ENCODE results near the gene MFRP.

Gene MFRP

DNA sequence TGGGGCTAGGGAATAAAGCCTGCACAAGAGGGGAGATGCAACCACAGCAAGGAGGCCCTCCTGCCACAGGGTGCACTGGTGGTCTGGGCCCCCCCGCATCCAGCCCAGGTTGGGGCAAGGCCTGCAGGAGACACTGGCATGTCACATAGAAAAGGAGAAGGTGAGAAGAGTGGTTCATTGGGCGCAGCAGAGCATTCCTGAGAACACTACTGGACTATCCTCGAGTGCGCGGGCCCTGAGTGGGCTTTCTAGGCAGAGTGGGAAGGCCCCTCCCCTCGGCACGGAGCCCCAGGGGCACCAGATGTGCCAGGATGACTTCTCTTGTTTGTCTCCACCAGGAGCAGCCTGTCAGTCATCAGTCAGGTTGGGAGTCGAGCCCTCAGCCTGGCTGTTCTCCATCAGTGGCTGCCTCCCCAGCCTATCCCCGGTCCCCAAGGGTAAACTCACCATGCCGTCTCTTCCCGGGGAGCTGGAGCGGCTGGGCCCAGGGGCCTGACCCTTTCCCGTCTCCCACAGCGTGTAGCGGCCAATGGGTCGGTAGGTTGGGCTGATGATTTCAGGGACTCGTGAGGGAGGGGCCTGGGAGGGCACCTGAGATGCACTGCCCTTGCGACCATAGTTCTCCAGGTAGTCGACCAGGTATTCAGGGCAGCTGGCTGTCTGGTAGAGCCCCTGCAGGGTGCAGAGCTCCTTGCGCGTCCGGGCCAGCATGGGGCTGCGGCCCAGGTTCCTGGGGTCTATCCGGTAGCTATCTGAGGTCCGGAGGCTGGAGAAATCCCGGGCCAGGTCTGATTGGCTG is 26.0 kb upstream of the MFRP start:
- DNase-seq: no peak

DNA sequence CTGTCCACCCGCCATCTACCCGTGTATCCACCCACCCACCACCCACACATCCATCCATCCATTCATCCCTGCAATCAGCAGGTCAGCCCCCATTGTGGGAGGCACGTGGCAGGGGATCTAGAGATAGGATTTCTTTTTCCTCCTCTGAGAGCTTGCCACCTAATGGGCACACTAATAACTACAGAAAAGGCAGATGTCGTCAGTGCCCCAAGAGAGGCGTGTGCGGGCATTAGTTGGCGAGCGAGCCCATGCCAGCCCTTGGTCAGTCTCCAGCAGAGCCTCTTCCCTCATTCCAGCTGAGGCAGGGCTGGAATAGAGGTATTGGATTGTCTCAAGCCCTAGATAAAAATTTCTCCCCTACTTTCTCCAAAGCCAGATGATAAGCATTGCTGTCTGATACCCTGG is 25.3 kb upstream of the MFRP start:
- DNase-seq: no peak

DNA sequence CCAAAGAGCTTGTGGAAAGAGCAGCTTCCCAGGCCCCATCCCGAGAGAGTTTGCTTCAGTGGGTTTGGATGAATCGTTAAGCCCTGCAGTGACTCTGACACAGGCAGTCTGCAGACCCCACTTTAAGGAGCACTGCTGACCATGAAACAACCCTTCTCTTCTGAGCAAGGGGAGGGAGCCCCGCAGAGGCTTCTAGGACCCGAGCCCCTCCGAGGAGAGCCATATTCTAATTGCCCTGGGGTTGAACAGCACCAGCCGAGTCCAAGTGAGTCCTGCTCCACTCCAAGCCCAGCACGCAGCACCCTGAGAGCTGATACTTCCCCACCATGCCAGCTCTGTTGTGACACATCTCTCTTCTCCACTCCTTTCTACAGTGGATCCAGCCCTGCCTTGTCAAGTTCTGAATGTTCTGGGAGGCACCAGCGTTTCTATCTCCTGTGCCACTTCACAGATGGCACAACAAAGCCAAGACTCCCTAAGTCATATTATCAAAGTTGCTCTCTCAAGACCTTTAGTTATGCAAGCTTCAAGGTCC is 24.6 kb upstream of the MFRP start:
- DNase-seq: no peak

DNA sequence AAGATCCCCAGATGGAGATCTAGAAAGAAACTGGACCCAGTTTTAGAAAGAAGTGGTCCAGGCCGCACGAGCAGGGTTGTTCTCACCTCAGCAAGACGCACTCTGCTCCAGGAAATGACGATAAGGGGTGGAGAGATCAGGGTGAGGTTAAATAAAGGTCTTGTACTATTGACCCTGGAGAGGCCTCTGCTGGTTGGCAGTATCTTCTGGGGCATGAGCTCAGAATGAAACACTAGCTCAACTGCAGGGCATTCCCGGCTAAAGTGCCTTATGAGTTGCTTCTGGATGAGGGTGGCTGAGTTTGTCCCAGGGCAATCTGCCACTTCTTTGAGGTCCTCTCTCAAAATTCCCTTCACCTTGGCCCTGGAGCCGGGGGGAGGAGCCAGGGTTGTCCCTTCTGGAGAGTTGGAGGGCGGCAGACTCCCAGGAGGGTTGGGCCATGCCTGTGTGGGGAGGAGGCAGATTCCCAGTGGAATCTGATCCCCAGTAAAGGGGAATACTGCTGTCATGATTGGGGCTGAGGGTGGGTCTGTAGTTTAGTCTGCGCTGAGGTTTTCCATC is 24.1 kb upstream of the MFRP start:
- peak; percentile 10 for DNase-seq

DNA sequence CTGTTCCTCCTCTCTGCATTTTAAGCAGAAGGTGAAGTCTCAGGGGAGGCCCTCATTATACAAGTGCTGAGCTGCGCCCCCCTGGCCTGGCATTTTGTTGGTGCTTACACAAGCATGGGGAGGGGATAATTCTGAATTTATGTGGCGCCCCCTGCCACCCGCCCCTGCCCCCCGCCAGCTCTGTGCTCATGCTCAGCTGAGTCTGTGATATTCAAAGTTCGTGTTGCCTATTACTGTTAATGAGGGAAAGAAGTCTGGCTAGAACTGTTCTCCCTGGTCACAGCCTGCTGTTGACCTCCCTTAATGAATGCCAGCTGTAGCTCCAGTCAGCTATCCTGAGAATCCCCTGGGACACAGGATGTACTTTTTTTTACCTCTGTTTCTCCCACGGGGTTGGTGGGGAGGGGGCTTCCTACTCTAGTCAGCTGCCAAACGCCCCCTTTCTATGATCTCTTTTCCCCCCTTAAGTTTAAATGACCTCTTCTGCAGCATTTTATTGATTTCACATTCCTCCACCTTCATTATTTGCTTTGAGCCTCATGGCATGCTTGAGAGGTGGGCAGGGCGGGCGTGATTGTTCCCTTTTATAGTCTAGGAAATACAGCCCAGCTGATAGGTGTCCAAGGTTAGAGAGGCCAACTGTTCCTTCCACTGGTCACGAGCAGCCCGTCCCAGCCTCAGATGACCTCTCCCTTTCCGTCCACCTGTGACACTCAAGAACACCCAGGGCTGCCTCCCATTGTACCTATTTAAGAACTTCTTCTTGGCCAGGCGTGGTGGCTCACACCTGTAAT is 22.8 kb upstream of the MFRP start:
- DNase-seq: no peak

DNA sequence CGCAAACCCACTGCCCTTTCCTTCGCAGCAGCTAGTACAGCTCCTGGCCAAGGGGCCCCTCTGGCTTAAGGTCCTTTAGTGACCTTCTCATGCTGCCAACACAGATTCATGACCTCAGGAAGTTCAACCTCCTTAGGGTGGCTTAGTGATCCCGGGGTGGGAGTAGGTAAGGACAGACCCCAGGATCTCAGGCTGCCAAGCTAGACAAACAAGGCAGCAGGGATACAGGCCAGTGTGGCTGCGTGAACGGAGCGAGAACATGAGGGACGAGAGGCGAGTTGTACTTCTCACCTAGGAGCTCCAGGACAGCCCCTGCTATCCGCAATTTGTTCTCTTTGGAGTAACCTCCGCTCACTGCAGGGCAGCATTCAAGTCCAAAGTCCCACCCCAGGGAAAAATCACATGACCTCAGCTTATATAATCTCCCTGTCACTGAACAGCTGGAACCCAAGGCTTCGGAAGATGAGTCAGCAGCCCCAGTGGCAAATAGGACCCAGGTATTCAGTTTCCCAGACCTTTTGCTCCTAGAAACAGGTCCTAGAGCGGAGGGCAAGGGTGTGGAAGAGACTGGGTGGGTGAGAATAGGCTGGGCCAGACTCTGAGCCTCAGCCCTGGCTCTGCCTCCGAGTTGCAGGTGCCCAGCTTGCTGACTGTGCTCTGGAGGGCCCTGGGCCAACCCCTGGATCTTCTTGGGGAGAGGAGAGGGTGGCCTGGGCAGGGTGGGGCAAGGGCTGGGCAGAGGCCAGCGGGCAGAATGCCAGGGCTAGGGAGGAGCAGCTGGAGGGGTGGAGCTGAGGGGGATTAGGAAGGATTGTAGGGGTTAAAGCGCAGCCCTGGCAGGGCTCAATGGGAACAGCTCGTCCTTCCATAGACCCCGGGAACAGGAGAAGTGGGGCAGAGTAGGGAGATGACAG is 21.9 kb upstream of the MFRP start:
- no peak for DNase-seq

DNA sequence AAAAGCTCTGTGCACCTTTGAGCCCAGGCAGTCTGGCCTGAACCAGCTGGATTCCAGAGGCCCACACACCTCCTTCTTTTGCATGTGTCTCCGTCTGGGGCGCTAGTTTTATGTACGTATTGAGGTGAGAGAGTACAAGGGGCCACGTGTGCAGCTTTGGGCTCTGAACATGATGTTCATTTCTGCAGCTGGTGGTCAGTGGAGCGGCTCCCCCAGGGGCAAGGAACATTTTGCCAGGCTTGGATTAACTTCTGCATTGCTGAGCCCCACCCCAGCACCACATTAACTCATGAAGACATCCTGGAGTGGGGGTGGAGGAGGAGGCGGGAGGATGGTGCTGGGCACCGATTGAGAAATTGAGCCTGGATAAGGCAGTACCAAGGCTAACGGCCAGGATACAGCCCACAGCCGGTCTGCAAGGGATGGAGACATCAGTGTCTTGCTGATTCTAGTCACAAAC is 21.2 kb upstream of the MFRP start:
- no peak for DNase-seq

DNA sequence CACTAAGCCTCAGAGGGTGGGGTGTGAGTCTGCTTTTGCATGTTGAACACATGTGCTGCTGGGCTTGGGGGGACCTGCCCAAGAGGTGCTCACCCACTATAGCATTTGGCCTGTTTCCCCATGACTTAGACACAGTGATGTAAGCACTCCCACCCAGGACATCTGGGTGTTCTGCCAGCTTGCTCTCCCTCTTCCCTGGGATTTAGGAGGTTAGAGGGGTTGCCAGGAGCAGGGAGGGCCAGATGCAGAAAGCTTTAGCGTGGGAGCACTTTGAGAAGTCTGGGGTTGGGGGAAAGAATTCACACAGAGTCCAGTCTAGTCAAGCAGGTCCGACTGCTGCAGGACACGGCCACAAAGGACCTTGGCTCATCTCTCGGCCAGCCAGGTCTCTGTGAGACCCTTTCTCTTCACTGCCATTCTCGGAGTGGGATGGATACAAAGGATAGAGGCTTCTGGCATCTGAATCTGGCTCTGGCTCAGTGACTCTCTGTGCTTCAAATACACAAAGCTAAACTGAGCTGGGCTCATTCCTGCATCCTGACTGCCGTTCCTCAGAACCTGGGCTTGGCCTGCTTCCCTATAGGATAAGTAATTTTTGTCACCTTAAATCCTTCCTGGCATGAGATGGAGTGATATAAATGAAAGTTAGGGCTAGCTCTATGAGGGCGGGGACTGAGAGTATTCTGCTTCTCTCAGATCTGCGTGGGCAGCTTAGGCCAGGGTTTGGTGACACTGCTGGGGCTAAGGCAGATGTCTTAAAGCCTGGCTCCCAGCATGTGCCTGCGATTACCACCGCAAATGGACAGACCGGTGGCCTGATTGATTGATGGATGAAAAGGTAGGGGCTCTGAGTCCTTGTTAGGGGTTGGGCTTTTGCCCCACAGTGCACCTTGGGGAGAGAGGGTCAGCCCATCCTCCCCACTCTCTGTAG is 20.4 kb upstream of the MFRP start:
- DNase-seq: no peak

DNA sequence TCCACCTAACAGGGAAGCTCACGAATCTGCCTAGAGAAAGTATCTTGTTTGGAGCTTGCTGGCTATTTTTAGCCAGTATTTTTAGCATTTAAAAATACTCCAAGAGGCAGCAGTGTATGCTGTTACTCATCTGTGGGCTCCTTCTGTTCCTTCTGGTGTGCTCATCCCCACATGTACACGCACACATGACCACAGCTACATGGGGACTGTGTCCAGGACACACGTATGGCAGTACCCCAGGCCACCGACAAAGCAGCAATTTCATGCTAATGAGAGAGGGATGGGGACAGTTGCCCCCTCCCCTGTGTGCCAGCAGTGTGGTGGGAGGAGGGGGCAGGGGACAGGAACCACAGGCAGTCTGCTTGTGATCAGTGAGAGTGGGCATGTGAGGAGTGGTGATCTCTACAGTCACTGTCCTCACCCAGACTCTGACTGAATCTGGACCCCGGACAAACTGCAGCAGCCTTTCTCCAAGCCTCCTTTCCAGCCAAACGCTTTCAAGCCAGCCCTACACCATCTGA is 18.6 kb upstream of the MFRP start:
- no peak for DNase-seq

DNA sequence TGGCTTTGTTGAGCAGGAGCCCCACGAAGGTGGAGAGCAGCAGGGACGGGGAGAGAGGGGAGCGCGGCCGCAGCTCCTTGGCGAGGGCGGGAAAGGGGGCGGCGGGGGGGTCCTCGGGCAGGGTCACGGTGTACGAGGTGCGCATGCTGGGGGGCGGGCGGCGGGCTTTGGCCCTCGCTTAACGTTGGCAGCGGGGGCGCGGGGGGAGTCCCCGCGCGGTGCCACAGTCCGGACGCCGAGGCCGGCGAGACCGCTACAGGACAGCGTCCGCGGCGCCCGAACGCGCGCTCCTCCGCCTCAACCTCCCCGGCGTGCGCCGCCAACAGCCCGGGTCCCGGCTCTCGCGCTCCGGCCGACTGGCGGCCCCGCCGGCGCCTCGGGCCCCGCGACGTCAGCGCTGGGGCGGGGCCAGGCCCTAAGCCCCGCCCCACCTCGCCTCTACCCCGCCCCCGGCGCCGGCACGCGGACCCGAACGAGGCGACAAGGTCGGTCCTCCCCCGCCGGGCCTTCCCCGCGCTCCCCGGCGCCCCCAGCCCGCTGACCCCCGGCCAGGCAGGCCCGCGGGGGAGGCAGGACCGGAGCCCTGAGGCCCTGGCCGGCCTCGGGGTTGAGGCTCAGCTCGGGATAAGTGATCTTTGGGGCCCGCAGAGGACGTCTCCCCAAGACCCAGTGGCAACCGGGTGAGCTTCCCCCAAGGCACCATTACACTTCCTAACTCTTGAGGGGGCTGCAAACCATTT is 17.5 kb upstream of the MFRP start:
- peak; percentile 45 for DNase-seq

DNA sequence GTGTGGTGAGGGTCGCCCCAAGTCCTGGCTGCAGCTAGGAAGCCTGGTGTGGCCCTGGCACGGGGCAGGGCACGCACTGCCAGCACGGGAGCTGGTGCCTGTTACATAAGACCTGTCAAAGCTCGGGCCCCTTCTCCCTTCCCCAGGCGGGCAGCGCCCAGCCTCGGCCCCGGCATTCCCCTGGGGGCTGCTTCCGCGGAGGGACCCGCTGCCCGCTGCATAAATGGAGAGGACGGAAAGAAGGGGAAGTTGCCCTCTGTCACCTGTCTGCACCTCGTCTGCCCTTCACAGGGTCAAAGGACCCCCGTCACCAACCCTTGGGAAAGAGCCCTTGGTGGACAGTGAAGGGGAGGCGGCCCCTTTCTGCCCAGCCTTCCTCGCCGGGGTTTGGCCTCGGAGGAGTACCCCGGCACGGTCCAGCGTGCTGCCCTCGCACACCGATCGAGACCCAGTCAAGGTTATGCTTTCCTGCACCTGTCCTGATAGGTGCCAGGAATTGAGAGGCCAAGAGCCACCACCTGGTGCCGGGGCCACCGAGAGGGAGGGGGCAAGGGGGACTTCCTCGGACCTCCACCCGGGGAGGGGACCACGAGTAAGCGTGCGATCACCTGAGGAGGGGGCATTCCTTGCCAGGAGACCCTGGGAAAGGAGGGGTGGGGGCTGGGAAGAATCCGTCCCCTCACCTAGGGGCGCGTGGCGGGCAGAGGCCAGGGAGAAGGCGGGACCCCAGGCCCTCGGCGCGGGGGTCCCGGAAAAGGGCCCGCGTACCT is 16.8 kb upstream of the MFRP start:
- DNase-seq: no peak

DNA sequence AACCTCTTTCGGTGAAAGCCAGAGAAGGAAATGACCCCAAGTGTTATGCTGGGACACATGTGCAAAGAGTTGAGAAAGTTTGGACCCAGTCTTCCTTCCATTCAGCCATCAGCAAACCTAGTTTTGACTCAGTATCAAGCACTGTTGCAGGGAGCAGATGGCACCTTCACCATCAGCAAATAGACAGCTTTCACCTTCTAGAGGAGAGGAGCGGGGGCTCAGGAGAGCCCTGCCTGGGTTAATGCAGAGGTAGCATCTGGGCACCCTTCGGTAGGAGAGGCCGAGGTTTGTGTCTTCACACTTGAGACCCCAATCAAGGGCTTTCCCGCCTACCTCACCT is 16.2 kb upstream of the MFRP start:
- no peak for DNase-seq

DNA sequence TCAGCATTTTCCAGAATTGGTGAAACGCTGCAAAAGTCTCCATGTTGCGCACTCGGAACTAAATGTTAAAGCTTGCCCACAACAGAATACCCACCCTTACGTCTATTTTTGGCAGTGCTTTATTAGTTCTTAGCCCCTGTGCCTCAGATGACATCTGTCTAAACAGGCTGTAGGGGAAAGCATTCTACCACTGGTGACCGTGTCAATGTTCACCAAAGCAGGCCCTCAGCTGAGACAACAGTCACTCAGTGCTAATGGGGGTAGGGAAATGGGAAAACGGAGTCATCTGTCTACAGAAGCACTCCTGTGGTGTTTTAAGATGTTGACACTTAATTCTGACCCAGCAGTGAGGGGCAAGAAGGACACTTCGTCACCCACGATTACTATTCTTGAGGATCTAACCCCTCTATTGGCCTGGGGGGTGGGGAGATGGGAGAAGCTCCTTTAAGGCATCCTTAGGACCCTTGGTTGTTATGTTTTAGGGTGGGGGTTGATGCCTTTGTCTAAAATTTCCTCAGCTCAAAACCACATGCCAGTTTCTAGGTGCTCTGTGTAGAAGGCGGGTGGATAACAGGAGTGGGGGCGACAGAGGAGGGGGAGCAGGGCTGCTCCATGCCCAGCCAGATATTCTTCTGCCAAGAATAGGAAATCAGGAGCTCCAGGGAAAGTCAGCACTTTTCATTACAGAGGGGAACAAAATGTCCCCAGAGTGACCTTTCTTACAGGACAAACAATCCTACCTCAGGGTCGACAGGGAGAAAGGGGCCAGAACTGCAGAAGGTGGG is 15.6 kb upstream of the MFRP start:
- no peak for DNase-seq

DNA sequence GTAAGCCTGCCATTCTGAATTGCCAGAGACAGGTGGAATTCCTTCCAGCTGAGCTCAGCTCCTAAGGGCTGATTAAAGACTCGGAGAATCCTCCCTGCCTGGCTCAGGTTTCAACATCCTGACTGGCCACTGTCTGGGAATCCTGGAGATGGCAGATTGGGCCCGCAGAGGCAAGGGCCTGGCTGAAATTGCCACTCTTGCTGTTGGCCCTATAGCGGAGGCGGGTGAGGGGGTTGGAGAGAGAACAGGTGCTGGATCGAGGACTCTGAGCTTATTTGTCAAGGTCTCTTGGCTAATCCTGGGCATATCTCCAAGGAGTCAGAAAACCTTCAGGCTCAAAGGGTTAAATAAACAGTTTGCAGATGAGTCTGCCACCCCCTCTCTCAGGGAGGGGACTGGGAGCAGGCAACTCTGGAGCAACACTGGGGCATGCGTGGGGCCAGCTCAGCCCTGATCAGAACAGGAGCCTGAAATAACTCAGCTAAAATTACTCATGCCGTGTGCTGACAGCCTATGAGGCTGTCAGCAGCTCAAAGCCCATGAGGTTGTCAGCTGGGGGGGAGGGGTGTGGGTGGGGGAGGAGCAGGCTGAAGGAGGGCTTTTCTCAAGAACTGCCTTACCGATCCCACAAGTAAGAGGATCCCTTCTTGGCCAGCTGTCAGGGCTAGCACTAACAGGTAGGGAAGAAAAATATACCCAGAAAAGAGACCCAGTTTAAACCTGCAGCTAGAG is 14.7 kb upstream of the MFRP start:
- peak; percentile 71 for DNase-seq

DNA sequence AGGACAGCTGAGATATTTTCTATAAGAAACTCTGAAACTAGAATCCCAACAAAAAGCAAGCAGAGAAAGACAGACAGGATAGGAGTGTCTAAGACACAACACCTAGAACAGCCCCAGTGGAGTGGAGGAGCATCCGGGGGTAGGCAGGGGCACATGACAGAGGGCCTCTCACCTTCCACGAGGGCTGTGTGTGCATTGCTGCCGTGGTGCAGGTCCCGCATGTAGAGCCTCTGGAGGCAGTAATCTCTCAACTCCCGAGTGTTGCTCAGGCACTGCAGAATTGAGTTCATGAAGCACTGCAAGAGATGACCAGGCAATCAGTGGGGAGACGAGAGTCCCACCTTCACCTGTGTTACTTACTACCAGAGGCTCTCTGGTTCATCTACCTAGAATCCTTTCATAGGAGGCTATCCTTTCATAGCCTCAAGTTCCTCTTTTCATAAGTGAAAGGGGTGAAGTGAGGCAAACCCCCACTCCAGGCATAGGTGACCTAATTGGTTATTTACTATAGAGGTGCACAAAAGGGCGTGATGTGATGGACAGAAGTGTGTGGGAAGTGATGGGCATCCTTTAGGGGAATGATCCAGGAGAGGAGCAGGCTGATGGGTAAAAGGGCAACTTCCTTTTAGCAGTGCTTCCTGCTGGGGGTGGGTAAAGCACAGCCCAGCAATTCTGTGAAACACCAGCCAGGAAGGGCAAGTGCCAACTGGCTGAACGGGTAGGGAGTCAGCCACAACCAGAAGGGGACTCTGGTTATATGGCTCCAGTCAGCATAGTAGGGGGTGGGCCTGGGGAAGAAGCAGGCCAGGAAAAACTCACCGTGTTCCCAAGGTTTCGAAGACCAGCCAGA is 13.1 kb upstream of the MFRP start:
- no peak for DNase-seq

DNA sequence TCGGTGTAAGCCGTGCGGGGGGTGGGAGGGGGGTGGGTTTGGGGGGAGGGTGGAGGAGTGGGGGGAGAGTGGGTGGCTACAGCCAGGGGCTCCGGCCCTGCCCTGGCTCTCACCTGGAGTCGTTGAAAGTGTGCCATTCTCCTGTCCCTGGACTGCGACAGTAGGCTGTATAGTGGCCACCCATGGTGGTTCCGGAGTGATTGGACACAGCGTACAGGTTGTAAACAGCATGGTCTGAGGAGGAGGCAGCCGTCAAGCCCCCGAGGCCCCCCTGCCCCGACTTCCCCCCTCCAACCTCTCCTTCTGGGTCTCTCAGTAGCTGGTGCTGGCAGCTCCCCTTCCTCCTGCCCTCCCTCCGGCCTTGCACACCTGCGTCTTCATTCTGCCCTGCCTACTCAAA is 10.6 kb upstream of the MFRP start:
- no peak for DNase-seq

DNA sequence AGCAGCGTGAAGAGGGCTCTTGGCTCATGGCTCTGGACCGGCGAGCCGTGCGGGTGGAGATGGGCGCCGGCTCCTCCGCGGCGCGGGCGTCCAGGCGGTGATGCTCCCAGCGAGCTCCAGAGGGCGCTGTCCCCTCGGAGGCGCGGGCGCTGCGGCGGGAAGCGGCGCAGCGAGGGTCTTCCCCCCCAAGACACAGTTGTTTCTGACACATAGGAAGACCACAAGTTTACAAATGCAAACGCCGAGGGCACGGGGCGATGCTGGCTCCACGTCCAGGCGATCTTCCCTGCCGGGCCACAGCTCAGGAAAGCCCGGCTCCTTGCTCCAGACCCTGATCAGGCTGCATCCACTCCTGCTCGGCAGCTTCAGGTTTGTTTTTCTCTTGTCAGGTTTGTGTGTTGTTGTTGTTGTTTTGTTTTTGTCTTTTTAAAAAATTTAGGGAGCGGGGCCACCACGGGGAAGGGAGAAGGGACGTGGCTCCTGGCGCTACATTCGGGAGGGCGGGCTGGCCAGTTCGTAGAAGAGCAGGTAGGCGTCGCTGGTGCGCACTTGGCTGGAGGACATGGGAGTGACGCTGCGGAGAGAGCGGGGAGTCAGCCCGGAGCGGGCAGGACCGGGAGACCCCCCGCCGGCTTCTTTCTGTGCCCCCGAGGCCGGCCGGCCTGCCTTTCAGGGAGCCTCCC is 10.0 kb upstream of the MFRP start:
- peak; percentile 70 for DNase-seq
